ENCODE results near the gene CDIP1.

The CDIP1 gene

GRCh38 chr16:4481526-4481925 lies 57.0 kb downstream of the CDIP1 start:
- no peak for TF ChIP-seq POLR2AphosphoS5 (IDR thresholded peaks at IDR 0.05; ENCODE audit: low read depth, low read length)
- no peak for TF ChIP-seq FOXP2 (optimal IDR thresholded peaks at IDR 0.05; ENCODE audit: borderline replicate concordance, extremely low read depth, extremely low read length, insufficient read depth)
- no peak for TF ChIP-seq TAF1 (IDR thresholded peaks at IDR 0.05; ENCODE audit: borderline replicate concordance, insufficient read depth, low read length)
- TF ChIP-seq REST (IDR thresholded peaks at IDR 0.05; ENCODE audit: insufficient read depth in 1 of 2, low read depth in 2 of 2, low read length in 2 of 2): no peak
- no peak for TF ChIP-seq SIN3A (IDR thresholded peaks at IDR 0.05; ENCODE audit: borderline replicate concordance, insufficient read depth, low read length)

- TF ChIP-seq SIN3A (IDR thresholded peaks at IDR 0.05; ENCODE audit: borderline replicate concordance, insufficient read depth, low read length): no peak
- no peak for TF ChIP-seq POLR2AphosphoS5 (IDR thresholded peaks at IDR 0.05; ENCODE audit: low read depth, low read length)
- TF ChIP-seq FOXP2 (optimal IDR thresholded peaks at IDR 0.05; ENCODE audit: borderline replicate concordance, extremely low read depth, extremely low read length, insufficient read depth): no peak
- no peak for TF ChIP-seq TAF1 (IDR thresholded peaks at IDR 0.05; ENCODE audit: borderline replicate concordance, insufficient read depth, low read length)
- no peak for TF ChIP-seq REST (IDR thresholded peaks at IDR 0.05; ENCODE audit: insufficient read depth in 1 of 2, low read depth in 2 of 2, low read length in 2 of 2)
These were observed 60.6 kb downstream of the CDIP1 start for GRCh38 chr16:4477966-4478365.

GRCh38 chr16:4475880-4476788 lies 62.4 kb downstream of the CDIP1 start, which contains the start of gene HMOX2:
HMOX2 (plus strand) TSS chr16:4476398; CDS start chr16:4505525, 29,127 bp downstream.
- TF ChIP-seq FOXP2 (optimal IDR thresholded peaks at IDR 0.05; ENCODE audit: borderline replicate concordance, extremely low read depth, extremely low read length, insufficient read depth) (peak; percentile 96), POLR2AphosphoS5 (IDR thresholded peaks at IDR 0.05; ENCODE audit: low read depth, low read length) (peak; percentile 85), REST (IDR thresholded peaks at IDR 0.05; ENCODE audit: insufficient read depth in 1 of 2, low read depth in 2 of 2, low read length in 2 of 2) (peak in 1 of 2 experiments; percentile 59; a peak in 1 of 4 replicates), TAF1 (IDR thresholded peaks at IDR 0.05; ENCODE audit: borderline replicate concordance, insufficient read depth, low read length) (peak; percentile 89), SIN3A (IDR thresholded peaks at IDR 0.05; ENCODE audit: borderline replicate concordance, insufficient read depth, low read length) (0 out of 2 replicates have a peak, but pooled peaks have one; percentile 87)

- TF ChIP-seq SIN3A (IDR thresholded peaks at IDR 0.05; ENCODE audit: borderline replicate concordance, insufficient read depth, low read length) (no peak), FOXP2 (optimal IDR thresholded peaks at IDR 0.05; ENCODE audit: borderline replicate concordance, extremely low read depth, extremely low read length, insufficient read depth) (peak; percentile 18), POLR2AphosphoS5 (IDR thresholded peaks at IDR 0.05; ENCODE audit: low read depth, low read length) (no peak)
These were observed 64.2 kb downstream of the CDIP1 start, which contains the start of gene NMRAL1 for GRCh38 chr16:4474192-4474961. NMRAL1 (minus strand) TSS chr16:4474625; CDS start chr16:4474132, 493 bp downstream.

- TF ChIP-seq POLR2AphosphoS5 (IDR thresholded peaks at IDR 0.05; ENCODE audit: low read depth, low read length): no peak
- no peak for TF ChIP-seq FOXP2 (optimal IDR thresholded peaks at IDR 0.05; ENCODE audit: borderline replicate concordance, extremely low read depth, extremely low read length, insufficient read depth)
- TF ChIP-seq REST (IDR thresholded peaks at IDR 0.05; ENCODE audit: insufficient read depth in 1 of 2, low read depth in 2 of 2, low read length in 2 of 2): no peak
- TF ChIP-seq TAF1 (IDR thresholded peaks at IDR 0.05; ENCODE audit: borderline replicate concordance, insufficient read depth, low read length): no peak
- no peak for TF ChIP-seq SIN3A (IDR thresholded peaks at IDR 0.05; ENCODE audit: borderline replicate concordance, insufficient read depth, low read length)
These were observed 65.7 kb downstream of the CDIP1 start for GRCh38 chr16:4472880-4473279.
